AG04449 (cell line): ENCODE data around the gene GNB1.

Experiments used
- CTCF ChIA-PET: fragments of 350-600 bp; formaldehyde crosslinking; extraction: SDS; loops from one replicate; lab custom pipeline; 2021; ENCODE audit warnings: antibody characterized with exemption; lab: Yijun Ruan, JAX
- POLR2A ChIA-PET: fragments of 400-600, 350-600 bp; formaldehyde crosslinking; extraction: SDS; loops from one replicate; lab custom pipeline; 2020; ENCODE audit warnings: antibody characterized with exemption, inconsistent platforms; lab: Yijun Ruan, JAX
- DNase-seq: peaks from one replicate; pipeline ENCODE4 v3.0.0-alpha.2; 2010; ENCODE audit warnings: low read depth, low spot score
- H3K4me3 ChIP-seq: 2 replicates; pipeline ENCODE4 v1.5.1; 2011; ENCODE audit warnings: low read depth, mild to moderate bottlenecking, control low read depth, low read length
- CTCF ChIP-seq: IDR thresholded peaks from one replicate; pipeline ENCODE4 v1.5.1; 2011; ENCODE audit warnings: mild to moderate bottlenecking, moderate library complexity, low read length, control low read depth, inconsistent platforms; ENCODE audit not compliant: insufficient read depth; ENCODE audit errors: missing control alignments

The GNB1 gene

GRCh38 chr1:1876335-1876930, 14.5 kb downstream of the GNB1 start:
- TF ChIP-seq CTCF: no peak
- POLR2A ChIA-PET: no interaction called here
- DNase-seq: no peak
- H3K4me3 ChIP-seq: no peak overlapping the region
- CTCF ChIA-PET: interaction anchor here (0.9 to 2.7 kb wide), 4 partner anchors 9 to 27 kb away, joined by 3 to 10 read pairs (median 4); no protein-coding TSS in a partner anchor

- DNase-seq: no peak
- ChIA-PET POLR2A (no interaction called here), CTCF (interaction anchor here (0.9 to 2.7 kb wide), 4 partner anchors 10 to 26 kb away, joined by 3 to 10 read pairs (median 4); no protein-coding TSS in a partner anchor)
- no peak overlapping the region for H3K4me3 ChIP-seq
- TF ChIP-seq CTCF: no peak
These were observed 15.0 kb downstream of the GNB1 start for GRCh38 chr1:1875932-1876331.

GRCh38 chr1:1874901-1875300, 16.0 kb downstream of the GNB1 start:
- CTCF ChIA-PET: interaction anchor here (2.7 kb wide), 1 partner anchor 11 kb away, joined by 10 read pairs; no protein-coding TSS in a partner anchor
- H3K4me3 ChIP-seq: no peak overlapping the region
- TF ChIP-seq CTCF: no peak
- no peak for DNase-seq
- POLR2A ChIA-PET: interaction anchor here (0.6 kb wide), 1 partner anchor 14 kb away, joined by 4 read pairs; no protein-coding TSS in a partner anchor

GRCh38 chr1:1873186-1873585, 17.7 kb downstream of the GNB1 start:
- H3K4me3 ChIP-seq: no peak overlapping the region
- DNase-seq: no peak
- CTCF ChIA-PET: interaction anchor here (1.9 kb wide), 1 partner anchor 33 kb away, joined by 4 read pairs; no protein-coding TSS in a partner anchor
- no peak for TF ChIP-seq CTCF
- POLR2A ChIA-PET: interaction anchor here (1.4 kb wide), 1 partner anchor 10 kb away, joined by 3 read pairs; no protein-coding TSS in a partner anchor

- ChIA-PET CTCF (interaction anchor here (1.9 to 2.5 kb wide), 2 partner anchors 14 to 34 kb away, joined by 4 to 7 read pairs; no protein-coding TSS in a partner anchor), POLR2A (interaction anchor here (1.4 kb wide), 1 partner anchor 11 kb away, joined by 3 read pairs; no protein-coding TSS in a partner anchor)
- TF ChIP-seq CTCF: no peak
- no peak for DNase-seq
- no peak overlapping the region for H3K4me3 ChIP-seq
These were observed 18.4 kb downstream of the GNB1 start for GRCh38 chr1:1872329-1872994.

- CTCF ChIA-PET: interaction anchor here (0.7 to 1.5 kb wide), 3 partner anchors 8 to 12 kb away, joined by 3 to 6 read pairs (median 4); no protein-coding TSS in a partner anchor
- no peak for TF ChIP-seq CTCF
- no peak overlapping the region for H3K4me3 ChIP-seq
- no peak for DNase-seq
- POLR2A ChIA-PET: interaction anchor here (0.7 kb wide), 1 partner anchor 82 kb away, joined by 4 read pairs; no protein-coding TSS in a partner anchor
These were observed 21.4 kb downstream of the GNB1 start for GRCh38 chr1:1869469-1869868.
